ENCODE results near the gene ZFPL1.

ZFPL1 gene

DNA sequence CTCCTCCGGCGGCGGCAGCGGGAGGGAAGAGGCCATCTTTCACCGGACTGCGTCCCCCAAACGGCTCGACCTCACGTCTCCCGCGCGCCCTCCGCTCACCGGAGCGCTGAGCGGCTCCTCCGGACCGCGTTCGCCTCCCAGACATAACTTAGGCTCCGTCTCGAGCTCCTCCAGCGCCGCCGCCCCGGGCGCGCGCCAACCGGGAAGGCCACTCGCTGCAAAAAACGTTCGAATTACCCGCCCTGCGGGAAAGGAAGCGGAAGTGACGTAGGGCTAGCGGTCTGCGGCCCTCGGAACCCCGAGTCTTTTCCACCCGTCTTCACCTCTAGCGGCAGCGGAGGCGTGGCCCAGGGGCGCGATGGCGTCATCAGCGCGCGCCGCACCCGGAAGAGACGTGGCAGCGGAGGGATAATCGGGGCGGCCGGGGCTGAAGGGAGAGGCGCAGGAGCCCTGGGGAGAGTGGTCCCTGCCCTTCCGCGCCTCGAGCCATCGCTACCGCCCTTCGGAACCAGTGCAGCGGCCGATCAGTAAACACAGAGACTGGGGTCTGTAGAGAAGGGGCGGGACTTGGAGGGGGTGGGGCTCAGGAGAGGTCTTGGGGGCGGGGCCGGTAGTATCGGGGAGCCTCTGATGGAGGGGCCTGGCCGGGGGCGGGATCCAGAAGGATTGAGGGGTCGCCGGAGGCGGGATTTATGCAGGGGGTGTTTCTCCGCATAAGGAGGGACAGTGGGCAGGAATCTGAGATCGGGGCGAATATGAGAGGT is at the start of gene ZFPL1, which contains the start of gene CDCA5:
TSS of gene ZFPL1 (plus strand) at position 389 of the 764 bp plus-strand sequence. CDS start 477 bp downstream, outside the sequence.
TSS of gene CDCA5 (minus strand) at position 207 of the 764 bp plus-strand sequence. CDS start at position 145, 62 bp downstream.
- peak; percentile 96 for DNase-seq

- DNase-seq = no peak
These were observed 49.6 kb upstream of the ZFPL1 start for GRCh38 chr11:65034423-65034822.

DNA sequence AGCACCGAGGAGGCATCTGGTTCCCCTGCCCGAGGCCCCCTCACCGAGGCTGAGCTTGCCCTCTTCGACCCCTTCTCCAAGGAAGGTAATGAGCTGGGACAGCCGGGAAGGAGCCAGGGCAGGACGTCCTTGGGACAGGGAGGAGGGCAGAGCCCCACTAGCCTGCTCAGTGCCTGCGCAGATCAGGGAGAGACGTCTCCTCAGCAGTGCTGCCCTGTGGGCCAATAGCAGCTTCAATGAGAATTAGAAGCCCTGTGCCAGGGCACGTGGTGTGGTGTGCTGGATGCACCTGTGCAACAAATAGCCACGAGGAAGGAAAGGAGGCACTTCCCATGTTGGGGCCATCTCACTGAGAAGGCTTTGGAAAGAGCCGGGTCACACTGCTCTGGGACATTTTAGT is 48.4 kb upstream of the ZFPL1 start:
- no peak for DNase-seq

DNA sequence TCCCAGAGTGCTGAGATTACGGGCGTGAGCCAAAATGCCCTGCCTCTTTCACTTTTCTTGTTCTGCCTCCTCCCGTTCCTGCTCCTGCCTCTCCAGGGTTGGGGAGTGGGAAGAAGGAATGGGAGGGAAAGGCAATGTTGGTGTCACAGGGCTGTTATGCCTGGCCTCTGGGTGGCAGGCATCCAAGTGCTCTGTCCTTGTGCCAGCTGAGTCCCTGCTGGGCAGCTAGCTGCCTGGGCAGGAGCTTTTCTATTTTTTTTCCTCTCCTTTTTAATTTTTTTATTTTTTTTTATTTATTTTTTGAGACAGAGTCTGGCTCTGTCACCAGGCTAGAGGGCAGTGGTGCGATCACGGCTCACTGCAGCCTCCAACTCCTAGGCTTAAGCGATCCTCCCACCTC is 47.1 kb upstream of the ZFPL1 start:
- DNase-seq = no peak

- DNase-seq = no peak
These were observed 43.5 kb upstream of the ZFPL1 start for GRCh38 chr11:65040520-65040846.

- peak; percentile 87 for DNase-seq
These were observed 43.0 kb upstream of the ZFPL1 start, which contains the start of gene SAC3D1 for GRCh38 chr11:65040847-65041622. SAC3D1 (plus strand) TSS chr11:65041210; CDS start chr11:65041293, 83 bp downstream.

- DNase-seq = no peak
These were observed 41.1 kb upstream of the ZFPL1 start for GRCh38 chr11:65042891-65043290.

GRCh38 chr11:65043881-65044501 is 40.0 kb upstream of the ZFPL1 start:
- DNase-seq = no peak

GRCh38 chr11:65045061-65045460 is 39.0 kb upstream of the ZFPL1 start:
- DNase-seq = no peak

- no peak for DNase-seq
These were observed 38.3 kb upstream of the ZFPL1 start for GRCh38 chr11:65045728-65046127.

GRCh38 chr11:65047581-65048422 is 36.2 kb upstream of the ZFPL1 start:
- peak; percentile 36 for DNase-seq

DNA sequence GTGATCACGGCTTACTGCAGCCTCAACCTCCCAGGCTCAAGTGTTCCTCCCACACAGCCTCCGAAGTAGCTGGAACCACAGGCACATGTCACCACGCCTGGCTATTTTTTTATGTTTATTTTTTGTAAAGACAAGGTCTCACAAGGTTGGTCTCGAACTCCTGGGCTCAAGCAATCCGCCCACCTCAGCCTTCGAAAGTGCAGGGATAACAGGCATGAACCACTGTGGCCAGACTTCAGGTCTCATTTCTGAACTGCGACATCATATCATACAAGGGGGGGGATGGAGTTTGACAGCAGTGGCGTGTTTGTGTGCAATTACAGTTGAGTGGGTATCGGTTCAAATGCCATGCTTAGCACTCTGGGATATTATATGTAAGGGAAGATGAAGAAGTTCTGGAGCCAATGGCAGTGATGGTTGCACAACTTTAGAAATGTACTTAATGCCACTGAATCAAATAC is 32.6 kb upstream of the ZFPL1 start:
- no peak for DNase-seq

GRCh38 chr11:65053827-65054508 is 30.1 kb upstream of the ZFPL1 start:
- peak; percentile 39 for DNase-seq

DNA sequence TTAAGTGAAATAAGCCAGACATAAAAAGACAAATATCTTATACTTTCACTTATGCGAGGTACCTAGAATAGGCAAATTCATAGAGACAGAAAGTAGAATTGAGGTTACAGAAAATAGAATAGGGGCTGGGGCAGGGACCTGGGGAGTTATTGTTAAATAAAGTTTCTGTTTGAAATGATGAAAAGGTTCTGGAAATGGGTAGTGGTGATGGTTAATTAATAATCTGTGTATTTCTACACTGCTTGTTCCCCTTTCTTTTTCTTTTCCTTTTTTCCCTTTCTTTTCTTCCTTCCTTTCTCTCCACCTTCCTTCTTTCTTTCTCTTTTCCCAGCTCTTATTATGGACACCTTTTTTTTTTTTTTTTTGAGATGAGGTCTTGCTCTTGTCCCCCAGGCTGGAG is 28.5 kb upstream of the ZFPL1 start:
- DNase-seq = no peak

DNA sequence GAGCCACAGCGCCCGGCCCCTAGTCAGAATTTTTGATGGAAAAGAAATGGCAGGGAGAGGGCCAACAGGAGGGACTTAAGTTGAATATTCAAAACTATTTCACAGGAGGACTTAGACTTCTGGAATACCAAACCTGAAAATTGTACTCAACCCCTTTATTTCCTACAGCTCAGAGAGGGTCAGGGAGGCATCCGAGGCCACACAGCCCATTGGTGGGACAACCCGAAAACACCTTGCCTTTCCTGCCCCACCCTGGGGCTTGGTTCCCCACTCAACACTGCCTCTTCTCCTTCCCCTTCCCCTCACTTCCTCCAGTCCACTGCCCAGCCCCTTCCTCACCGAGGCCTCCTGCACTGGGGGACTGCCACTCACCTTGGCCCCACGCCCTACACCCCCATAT is 27.0 kb upstream of the ZFPL1 start:
- DNase-seq = no peak

DNA sequence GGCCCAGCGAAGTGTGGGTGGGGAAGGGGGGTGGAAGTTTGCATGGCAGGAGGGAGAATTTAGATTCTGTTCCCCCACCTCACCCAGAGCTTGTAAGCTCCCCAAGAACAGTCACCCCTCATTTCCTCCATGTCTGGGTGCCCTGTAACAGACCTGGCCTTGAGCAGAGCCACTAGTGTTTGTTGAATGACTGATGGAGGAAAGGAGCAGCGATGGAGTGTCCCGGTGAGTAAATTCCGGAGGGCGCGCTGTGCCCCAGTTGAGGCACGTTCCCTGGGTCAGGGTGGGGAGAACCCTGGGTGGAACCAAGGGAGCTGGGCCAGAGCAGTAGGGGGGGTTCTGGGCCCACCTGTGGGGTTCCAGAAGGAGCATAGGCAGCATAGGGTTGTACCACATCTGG is 26.5 kb upstream of the ZFPL1 start:
- no peak for DNase-seq

GRCh38 chr11:65058012-65058411 is 26.0 kb upstream of the ZFPL1 start:
- DNase-seq = no peak

- no peak for DNase-seq
These were observed 25.5 kb upstream of the ZFPL1 start, which contains the start of gene NAALADL1 for GRCh38 chr11:65058419-65059054. NAALADL1 (minus strand) TSS chr11:65058553; CDS start chr11:65058521, 32 bp downstream.

GRCh38 chr11:65059523-65059922 is 24.5 kb upstream of the ZFPL1 start:
- DNase-seq = no peak

DNA sequence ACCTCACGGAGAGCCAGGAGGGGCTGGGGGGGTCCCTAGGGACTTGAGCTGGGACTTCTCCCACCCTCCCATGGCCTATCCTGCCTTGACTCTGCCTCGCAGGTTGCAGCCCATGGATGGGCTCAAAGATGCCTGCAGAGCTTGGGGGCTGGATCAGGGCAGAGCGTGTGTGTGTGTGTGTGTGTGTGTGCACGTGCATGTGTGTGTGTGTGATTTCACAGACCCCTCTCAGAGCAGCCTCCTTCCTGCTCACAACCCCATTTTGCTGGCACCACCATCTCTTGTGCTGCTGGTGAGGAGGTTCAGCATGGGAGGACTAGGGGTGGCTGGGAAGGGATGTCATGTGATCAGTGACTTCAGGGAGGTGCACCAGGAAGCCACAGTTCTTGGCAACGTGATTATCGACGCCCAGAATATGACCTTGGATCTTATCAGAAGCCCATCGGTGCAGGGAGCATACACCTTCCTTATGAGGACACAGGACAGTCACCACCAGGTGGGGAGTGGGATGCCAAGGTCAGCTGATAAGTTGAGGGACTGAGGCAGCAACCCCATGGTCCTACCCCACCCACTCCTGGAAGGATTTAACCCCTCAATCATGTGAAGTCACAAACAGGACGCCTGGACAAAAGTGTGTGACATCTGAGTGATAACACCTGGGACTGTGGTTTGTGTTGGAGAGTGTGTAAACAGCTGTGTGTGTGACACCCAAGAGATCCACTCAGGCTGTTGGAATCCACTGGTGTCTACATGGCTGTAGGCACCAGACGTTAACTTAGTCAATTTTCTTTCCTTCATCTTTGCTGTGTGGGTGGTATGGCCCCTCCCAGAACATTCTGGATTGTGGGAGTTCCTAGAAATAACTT is 23.8 kb upstream of the ZFPL1 start:
- DNase-seq = no peak

Measured in activated T-cell treated with anti-CD3 and anti-CD28 coated beads, Interleukin-2, amount 50 U/mL, for 1 hour (primary cell).